ENCODE data around the gene ZC3H6.
"Not testable (repeated sequence)": the region's sequence is repeated elsewhere in the genome, so short reads cannot be mapped to it uniquely, and the experiment has no call there.

DNA sequence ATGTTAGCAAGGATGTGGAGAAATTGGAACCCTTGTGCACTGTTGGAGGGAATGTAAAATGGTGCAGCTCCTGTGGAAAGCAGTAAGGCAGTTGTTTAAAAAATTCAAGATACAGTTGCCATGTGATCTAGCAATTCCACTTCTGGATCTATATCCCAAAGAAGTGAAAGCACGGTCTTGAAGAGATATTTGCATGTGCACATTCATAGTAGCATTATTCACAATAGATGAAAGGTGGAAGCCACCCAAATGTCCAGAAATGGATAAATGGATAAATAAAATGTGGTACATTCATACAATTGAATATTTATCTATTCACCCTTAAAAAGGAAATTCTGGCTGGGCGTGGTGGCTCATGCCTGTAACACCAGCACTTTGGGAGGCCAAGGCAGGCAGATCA lies 78.9 kb downstream of the ZC3H6 start:
- TF ChIP-seq, protein P1, sequence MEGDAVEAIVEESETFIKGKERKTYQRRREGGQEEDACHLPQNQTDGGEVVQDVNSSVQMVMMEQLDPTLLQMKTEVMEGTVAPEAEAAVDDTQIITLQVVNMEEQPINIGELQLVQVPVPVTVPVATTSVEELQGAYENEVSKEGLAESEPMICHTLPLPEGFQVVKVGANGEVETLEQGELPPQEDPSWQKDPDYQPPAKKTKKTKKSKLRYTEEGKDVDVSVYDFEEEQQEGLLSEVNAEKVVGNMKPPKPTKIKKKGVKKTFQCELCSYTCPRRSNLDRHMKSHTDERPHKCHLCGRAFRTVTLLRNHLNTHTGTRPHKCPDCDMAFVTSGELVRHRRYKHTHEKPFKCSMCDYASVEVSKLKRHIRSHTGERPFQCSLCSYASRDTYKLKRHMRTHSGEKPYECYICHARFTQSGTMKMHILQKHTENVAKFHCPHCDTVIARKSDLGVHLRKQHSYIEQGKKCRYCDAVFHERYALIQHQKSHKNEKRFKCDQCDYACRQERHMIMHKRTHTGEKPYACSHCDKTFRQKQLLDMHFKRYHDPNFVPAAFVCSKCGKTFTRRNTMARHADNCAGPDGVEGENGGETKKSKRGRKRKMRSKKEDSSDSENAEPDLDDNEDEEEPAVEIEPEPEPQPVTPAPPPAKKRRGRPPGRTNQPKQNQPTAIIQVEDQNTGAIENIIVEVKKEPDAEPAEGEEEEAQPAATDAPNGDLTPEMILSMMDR (IDR thresholded peaks at IDR 0.05; ENCODE audit: low read depth, low read length), result not testable (repeated sequence)
- TF ChIP-seq POLR2A (IDR thresholded peaks at IDR 0.05; ENCODE audit: extremely low read depth, insufficient read length), result not testable (repeated sequence)
